SJCRH30 (cell line): ENCODE measurements around the gene SLC22A23. TPM values are rescaled to one million over a fixed set of nuclear protein-coding genes. Genes with fewer than 3 reads are reported as not detected.

Experiments used
- DNase-seq, 2 experiments: peaks; one replicate each; pipeline ENCODE4 v3.0.0-alpha.2; 2015 to 2020
- H3K27ac ChIP-seq: fragments of 250-450 bp; sonication (Bioruptor Pico); 2 replicates; pipeline ENCODE4 v1.5.1; 2020; ENCODE audit warnings: mild to moderate bottlenecking, moderate library complexity
- H3K27me3 ChIP-seq: fragments of 250-450 bp; sonication (Bioruptor Pico); 2 replicates; pipeline ENCODE4 v1.5.1; 2020; ENCODE audit warnings: mild to moderate bottlenecking, moderate library complexity
- H3K36me3 ChIP-seq: fragments of 250-450 bp; sonication (Bioruptor Pico); 2 replicates; pipeline ENCODE4 v1.5.1; 2020; ENCODE audit warnings: mild to moderate bottlenecking, moderate library complexity
- H3K4me1 ChIP-seq: fragments of 250-450 bp; sonication (Bioruptor Pico); 2 replicates; pipeline ENCODE4 v1.5.1; 2020; ENCODE audit warnings: mild to moderate bottlenecking, moderate library complexity
- H3K4me3 ChIP-seq: fragments of 250-450 bp; sonication (Bioruptor Pico); 2 replicates; pipeline ENCODE4 v1.5.1; 2020; ENCODE audit warnings: mild to moderate bottlenecking, moderate library complexity
- H3K9me3 ChIP-seq: fragments of 250-450 bp; sonication (Bioruptor Pico); replicated peaks from 2 replicates; pipeline ENCODE4 v1.5.1; 2020; ENCODE audit warnings: mild to moderate bottlenecking, moderate library complexity
- total RNA-seq: library from RNA; depleted of rRNA; stranded (reverse); fragments of >200 nt; shearing (Covaris generic); gene quantifications from 2 replicates; pipeline ENCODE4 v1.2.3, GENCODE V29; 2014

Gene SLC22A23
- total RNA-seq, 1 experiment from 2014 or later: 0.43 TPM

GRCh38 chr6:3301506-3301905, 155.3 kb downstream of the SLC22A23 start:
- DNase-seq: no peak
- no peak overlapping the region for H3K27ac ChIP-seq
- no peaks in the 10 kb centered on the region for H3K9me3 ChIP-seq
- H3K4me3 ChIP-seq: no peak overlapping the region
- H3K27me3 ChIP-seq: no peaks in the 10 kb centered on the region
- no peaks in the 10 kb centered on the region for H3K4me1 ChIP-seq
- H3K36me3 ChIP-seq: no peaks in the 10 kb centered on the region

- no peaks in the 10 kb centered on the region for H3K27me3 ChIP-seq
These were observed 157.6 kb downstream of the SLC22A23 start for GRCh38 chr6:3299221-3299620.

GRCh38 chr6:3297909-3298308, 158.9 kb downstream of the SLC22A23 start:
- H3K27ac ChIP-seq: no peak overlapping the region
- H3K4me1 ChIP-seq: no peaks in the 10 kb centered on the region
- DNase-seq: no peak

More at GRCh38 chr6:3299221-3299620, 157.6 kb downstream of the SLC22A23 start:
- H3K9me3 ChIP-seq: no peaks in the 10 kb centered on the region
- no peak overlapping the region for H3K27ac ChIP-seq
- H3K4me3 ChIP-seq: no peak overlapping the region
- no peak for DNase-seq
- H3K36me3 ChIP-seq: no peaks in the 10 kb centered on the region
- H3K4me1 ChIP-seq: no peaks in the 10 kb centered on the region

GRCh38 chr6:3297006-3297405, 159.8 kb downstream of the SLC22A23 start:
- DNase-seq: no peak
- H3K4me1 ChIP-seq: no peaks in the 10 kb centered on the region
- H3K9me3 ChIP-seq: no peaks in the 10 kb centered on the region
- no peak overlapping the region for H3K27ac ChIP-seq
- no peak overlapping the region for H3K4me3 ChIP-seq
- H3K27me3 ChIP-seq: no peaks in the 10 kb centered on the region
- no peaks in the 10 kb centered on the region for H3K36me3 ChIP-seq

More at GRCh38 chr6:3297909-3298308, 158.9 kb downstream of the SLC22A23 start:
- no peaks in the 10 kb centered on the region for H3K9me3 ChIP-seq
- H3K27me3 ChIP-seq: no peaks in the 10 kb centered on the region
- H3K36me3 ChIP-seq: no peaks in the 10 kb centered on the region
- H3K4me3 ChIP-seq: no peak overlapping the region

GRCh38 chr6:3296537-3296936, 160.3 kb downstream of the SLC22A23 start:
- Histone ChIP-seq H3K4me3 (no peak overlapping the region), H3K9me3 (no peaks in the 10 kb centered on the region), H3K27me3 (no peaks in the 10 kb centered on the region), H3K4me1 (no peaks in the 10 kb centered on the region), H3K36me3 (no peaks in the 10 kb centered on the region), H3K27ac (no peak overlapping the region)
- DNase-seq: no peak

GRCh38 chr6:3296078-3296477, 160.8 kb downstream of the SLC22A23 start:
- Histone ChIP-seq H3K36me3 (no peaks in the 10 kb centered on the region), H3K9me3 (no peaks in the 10 kb centered on the region), H3K27me3 (no peaks in the 10 kb centered on the region), H3K4me3 (no peak overlapping the region), H3K27ac (no peak overlapping the region), H3K4me1 (no peaks in the 10 kb centered on the region)
- DNase-seq: no peak

GRCh38 chr6:3294921-3295871, 161.7 kb downstream of the SLC22A23 start:
- H3K27me3 ChIP-seq: no peaks in the 10 kb centered on the region
- no peak overlapping the region for H3K27ac ChIP-seq
- H3K36me3 ChIP-seq: no peaks in the 10 kb centered on the region
- H3K4me1 ChIP-seq: no peaks in the 10 kb centered on the region
- no peaks in the 10 kb centered on the region for H3K9me3 ChIP-seq
- no peak overlapping the region for H3K4me3 ChIP-seq
- DNase-seq: peak in 1 of 2 experiments; percentile 38

GRCh38 chr6:3294396-3294795, 162.5 kb downstream of the SLC22A23 start:
- Histone ChIP-seq H3K4me1 (no peaks in the 10 kb centered on the region), H3K27ac (no peak overlapping the region), H3K4me3 (no peak overlapping the region), H3K9me3 (no peaks in the 10 kb centered on the region), H3K36me3 (no peaks in the 10 kb centered on the region), H3K27me3 (no peaks in the 10 kb centered on the region)
- no peak for DNase-seq

- H3K4me1 ChIP-seq: no peaks in the 10 kb centered on the region
- H3K36me3 ChIP-seq: no peaks in the 10 kb centered on the region
- H3K27ac ChIP-seq: no peak overlapping the region
- no peaks in the 10 kb centered on the region for H3K9me3 ChIP-seq
- DNase-seq: no peak
- no peak overlapping the region for H3K4me3 ChIP-seq
- H3K27me3 ChIP-seq: no peaks in the 10 kb centered on the region
These were observed 163.3 kb downstream of the SLC22A23 start for GRCh38 chr6:3293271-3294155.

GRCh38 chr6:3292431-3293197, 164.2 kb downstream of the SLC22A23 start:
- H3K4me1 ChIP-seq: no peaks in the 10 kb centered on the region
- H3K27me3 ChIP-seq: no peaks in the 10 kb centered on the region
- no peaks in the 10 kb centered on the region for H3K9me3 ChIP-seq
- H3K27ac ChIP-seq: no peak overlapping the region
- H3K36me3 ChIP-seq: no peaks in the 10 kb centered on the region
- DNase-seq: no peak
- no peak overlapping the region for H3K4me3 ChIP-seq

- H3K27ac ChIP-seq: no peak overlapping the region
- no peak for DNase-seq
- H3K36me3 ChIP-seq: no peaks in the 10 kb centered on the region
- H3K4me1 ChIP-seq: no peaks in the 10 kb centered on the region
- H3K9me3 ChIP-seq: no peaks in the 10 kb centered on the region
- no peaks in the 10 kb centered on the region for H3K27me3 ChIP-seq
- H3K4me3 ChIP-seq: no peak overlapping the region
These were observed 164.9 kb downstream of the SLC22A23 start for GRCh38 chr6:3291987-3292386.

- Histone ChIP-seq H3K36me3 (no peaks in the 10 kb centered on the region), H3K9me3 (no peaks in the 10 kb centered on the region), H3K4me1 (no peaks in the 10 kb centered on the region), H3K4me3 (no peak overlapping the region), H3K27ac (no peak overlapping the region), H3K27me3 (no peaks in the 10 kb centered on the region)
- DNase-seq: no peak
These were observed 165.5 kb downstream of the SLC22A23 start for GRCh38 chr6:3291346-3291745.

GRCh38 chr6:3290931-3291211, 166.0 kb downstream of the SLC22A23 start:
- no peak for DNase-seq
- no peaks in the 10 kb centered on the region for H3K4me1 ChIP-seq
- H3K27ac ChIP-seq: no peak overlapping the region
- H3K4me3 ChIP-seq: no peak overlapping the region
- no peaks in the 10 kb centered on the region for H3K9me3 ChIP-seq
- H3K36me3 ChIP-seq: no peaks in the 10 kb centered on the region
- H3K27me3 ChIP-seq: no peaks in the 10 kb centered on the region

GRCh38 chr6:3290149-3290930, 166.5 kb downstream of the SLC22A23 start:
- Histone ChIP-seq H3K4me1 (no peaks in the 10 kb centered on the region), H3K9me3 (no peaks in the 10 kb centered on the region), H3K27ac (no peak overlapping the region), H3K36me3 (no peaks in the 10 kb centered on the region), H3K4me3 (no peak overlapping the region), H3K27me3 (no peaks in the 10 kb centered on the region)
- DNase-seq: no peak
